GM23248 (cell line): ENCODE results near the gene SLX4IP. TPM values are rescaled to one million over a fixed set of nuclear protein-coding genes. Genes with fewer than 3 reads are reported as not detected.

Experiments
- DNase-seq: peaks from one replicate; pipeline ENCODE4 v3.0.0-alpha.2; 2015
- H2AFZ ChIP-seq: fragments of 200-600 bp; sonication (generic); 2 replicates; pipeline ENCODE4 v1.6.1; 2016; ENCODE audit warnings: antibody characterized with exemption
- H3F3A ChIP-seq: fragments of 200-600 bp; sonication (generic); 2 replicates; pipeline ENCODE4 v1.6.1; 2016; ENCODE audit warnings: mild to moderate bottlenecking, antibody characterized with exemption, mixed run types; ENCODE audit not compliant: insufficient read depth
- H3K27ac ChIP-seq: fragments of 200-600 bp; sonication (generic); 2 replicates; pipeline ENCODE4 v1.5.1; 2016; ENCODE audit warnings: mild to moderate bottlenecking
- H3K27me3 ChIP-seq: fragments of 200-600 bp; sonication (generic); replicated peaks from 2 replicates; pipeline ENCODE4 v1.6.1; 2016; ENCODE audit warnings: mild to moderate bottlenecking; ENCODE audit not compliant: insufficient read depth
- H3K36me3 ChIP-seq: fragments of 200-600 bp; sonication (generic); 2 replicates; pipeline ENCODE4 v1.6.1; 2016; ENCODE audit warnings: low read depth, mild to moderate bottlenecking
- H3K4me1 ChIP-seq: fragments of 200-600 bp; sonication (generic); 2 replicates; pipeline ENCODE4 v1.6.1; 2016; ENCODE audit warnings: mild to moderate bottlenecking; ENCODE audit not compliant: insufficient read depth
- H3K4me2 ChIP-seq: fragments of 200-600 bp; sonication (generic); one replicate; pipeline ENCODE4 v1.6.1; 2016; ENCODE audit warnings: mild to moderate bottlenecking; ENCODE audit not compliant: unreplicated experiment
- H3K4me3 ChIP-seq: fragments of 200-600 bp; sonication (generic); 2 replicates; pipeline ENCODE4 v1.5.1; 2016; ENCODE audit warnings: mild to moderate bottlenecking
- H3K79me2 ChIP-seq: fragments of 200-600 bp; sonication (generic); 2 replicates; pipeline ENCODE4 v1.6.1; 2016; ENCODE audit warnings: mild to moderate bottlenecking; ENCODE audit not compliant: insufficient read depth
- H3K9ac ChIP-seq: fragments of 200-600 bp; sonication (generic); 2 replicates; pipeline ENCODE4 v1.6.1; 2016; ENCODE audit warnings: mild to moderate bottlenecking
- H3K9me2 ChIP-seq: fragments of 200-600 bp; sonication (generic); 2 replicates; pipeline ENCODE4 v1.6.1; 2016; ENCODE audit warnings: mixed run types, mild to moderate bottlenecking, moderate library complexity; ENCODE audit not compliant: insufficient read depth
- H3K9me3 ChIP-seq: fragments of 200-600 bp; sonication (generic); one replicate; pipeline ENCODE4 v1.6.1; 2017; ENCODE audit warnings: low read depth
- H4K20me1 ChIP-seq: fragments of 200-600 bp; sonication (generic); 2 replicates; pipeline ENCODE4 v1.6.0; 2016; ENCODE audit not compliant: insufficient read depth
- EZH2 ChIP-seq: fragments of 200-600 bp; sonication (generic); IDR thresholded peaks from 2 replicates; pipeline ENCODE4 v1.6.1; 2018; ENCODE audit warnings: antibody characterized with exemption, mild to moderate bottlenecking; ENCODE audit not compliant: insufficient read depth, poor library complexity, severe bottlenecking
- EZH2phosphoT487 ChIP-seq: fragments of 200-600 bp; sonication (generic); IDR thresholded peaks from 2 replicates; pipeline ENCODE4 v1.6.1; 2018; ENCODE audit warnings: antibody characterized with exemption, moderate library complexity, mild to moderate bottlenecking, low read depth; ENCODE audit not compliant: insufficient read depth
- WGBS, 2 experiments: methylation state at CpG; one replicate each; pipeline ENCODE4 v1.1.6; 2015 to 2017; ENCODE audit warnings: low lambda C conversion rate in 2 of 2, low coverage in 1 of 2; ENCODE audit errors: missing lambda C conversion rate in 2 of 2; 5-methylcytosine and 5-hydroxymethylcytosine counted together
- in situ Hi-C: fragments of 300-500 bp; cut with MboI; formaldehyde crosslinking; loops from 2 replicates; pipeline ENCODE4 v1.15.0; 2020
- polyA plus RNA-seq: library from polyadenylated mRNA; unstranded; fragments of >200 nt; fragmentation: Nextera tagmentation; extraction: Ambion mirVana; gene quantifications from 2 replicates; pipeline ENCODE4 v1.2.1, GENCODE V29; 2016
- total RNA-seq: library from RNA; depleted of rRNA; stranded (reverse); fragments of >200 nt; shearing (Covaris generic); gene quantifications from 2 replicates; pipeline ENCODE4 v1.2.3, GENCODE V29; 2014

The SLX4IP gene
- total and polyA plus RNA-seq, 2 experiments from 2014 or later, result 3.7 to 3.9 TPM

DNA sequence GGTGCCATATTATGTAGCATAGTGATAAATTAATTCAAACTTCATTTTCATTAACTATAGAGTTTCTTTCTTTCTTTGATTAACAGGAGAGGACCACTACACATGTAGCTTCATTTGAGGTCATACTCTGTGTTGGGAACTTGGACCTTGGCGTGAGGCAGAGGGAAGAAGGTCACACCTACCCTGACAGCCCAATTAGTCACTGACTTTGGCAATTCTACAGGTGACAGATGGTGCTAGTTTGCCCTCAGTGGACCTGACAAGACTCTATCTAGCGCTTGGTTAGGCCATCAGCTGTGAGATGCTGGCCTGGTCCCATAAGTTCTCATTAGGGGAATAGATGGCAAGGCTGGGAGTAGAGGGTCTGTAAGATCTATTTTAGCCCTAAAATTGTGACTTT, 14.2 kb downstream of the SLX4IP start:
- Histone ChIP-seq H3K9me2 (no peaks in the 10 kb centered on the region), H3K36me3 (no peaks in the 10 kb centered on the region), H4K20me1 (no peaks in the 10 kb centered on the region), H3K79me2 (peaks cover 11% of the 10 kb centered on the region; the same call in 1 of the 2 replicates), H2AFZ (no peak overlapping the region), H3K9ac (no peak overlapping the region), H3K9me3 (no peaks in the 10 kb centered on the region), H3K4me2 (no peak overlapping the region), H3F3A (peaks cover 5% of the 10 kb centered on the region; the same call in 1 of the 2 replicates), H3K27me3 (no peaks in the 10 kb centered on the region), H3K4me3 (no peak overlapping the region), H3K4me1 (no peaks in the 10 kb centered on the region), H3K27ac (no peak overlapping the region)
- TF ChIP-seq EZH2phosphoT487 (no peak), EZH2 (no peak)
- in situ Hi-C loops, result loop anchor here (25.0 kb wide), 1 partner anchor 1037 kb away; no protein-coding TSS in a partner anchor
- DNase-seq, result no peak
- WGBS, 2 experiments, result 94 to 96% methylated on average over 2 of the region's 2 CpGs

DNA sequence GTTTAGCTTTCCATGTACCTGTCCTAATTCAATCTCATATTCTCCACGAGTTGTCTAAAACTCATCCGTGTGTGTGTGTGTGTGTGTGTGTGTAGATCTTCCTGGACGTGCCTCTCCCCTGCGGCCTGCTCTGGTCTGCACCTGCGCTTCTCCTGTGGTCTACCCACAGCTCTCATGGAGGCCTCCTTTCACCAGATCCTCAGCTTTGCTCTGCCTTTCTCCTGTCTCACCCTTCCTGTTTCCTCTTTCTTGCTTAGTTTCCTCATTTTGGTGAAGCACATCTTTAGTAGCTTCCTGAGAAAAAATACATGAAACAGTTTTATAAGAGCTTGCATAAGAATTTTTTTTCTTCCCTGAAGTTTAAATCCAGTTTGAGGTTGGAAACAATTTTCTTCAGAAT, 18.1 kb downstream of the SLX4IP start:
- DNase-seq, result no peak
- in situ Hi-C loops, result loop anchor here (25.0 kb wide), 1 partner anchor 809 kb away; no protein-coding TSS in a partner anchor
- Histone ChIP-seq H3K9me3 (no peaks in the 10 kb centered on the region), H3K27me3 (no peaks in the 10 kb centered on the region), H3K27ac (no peak overlapping the region), H3K4me1 (no peaks in the 10 kb centered on the region), H2AFZ (no peak overlapping the region), H3K9me2 (no peaks in the 10 kb centered on the region), H4K20me1 (no peaks in the 10 kb centered on the region), H3K4me3 (no peak overlapping the region), H3K79me2 (peaks cover 3% of the 10 kb centered on the region; the same call in 1 of the 2 replicates), H3F3A (no peaks in the 10 kb centered on the region), H3K36me3 (no peaks in the 10 kb centered on the region), H3K9ac (no peak overlapping the region), H3K4me2 (no peak overlapping the region)
- TF ChIP-seq EZH2, result no peak
- no peak for TF ChIP-seq EZH2phosphoT487
- 78 to 83% methylated on average over 5 of the region's 5 CpGs for WGBS, 2 experiments

DNA sequence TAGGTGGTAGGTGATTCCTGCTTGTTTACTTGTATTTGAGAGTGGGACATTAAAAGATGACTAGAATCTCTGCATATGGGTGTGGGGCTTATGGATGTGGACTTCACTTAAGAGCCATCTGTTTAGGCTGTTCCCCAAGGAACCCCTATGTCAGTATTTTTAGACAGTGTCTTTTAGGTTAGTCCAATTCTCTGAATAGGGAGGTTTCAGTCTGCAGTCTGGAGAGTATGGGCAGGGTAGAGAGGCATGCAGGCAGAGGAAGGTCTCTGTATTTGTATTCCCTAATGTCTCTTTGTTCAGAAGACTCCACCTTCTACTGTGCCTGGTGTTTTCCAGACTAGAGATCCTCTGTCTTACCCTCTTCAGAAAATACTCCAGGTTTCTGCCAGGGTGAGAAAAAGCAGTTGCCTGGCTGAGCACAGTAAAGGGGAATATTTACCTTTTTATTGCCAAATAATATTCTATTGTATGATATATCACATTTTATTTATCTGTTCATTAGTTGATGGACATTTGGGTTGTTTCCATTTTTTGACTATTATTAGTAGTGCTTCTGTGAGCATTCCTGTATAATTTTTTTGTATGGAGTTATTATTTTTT, 19.1 kb downstream of the SLX4IP start:
- in situ Hi-C loops, result loop anchor here (25.0 kb wide), 1 partner anchor 808 kb away; no protein-coding TSS in a partner anchor
- Histone ChIP-seq H3K4me3 (no peak overlapping the region), H3K4me1 (no peaks in the 10 kb centered on the region)

DNA sequence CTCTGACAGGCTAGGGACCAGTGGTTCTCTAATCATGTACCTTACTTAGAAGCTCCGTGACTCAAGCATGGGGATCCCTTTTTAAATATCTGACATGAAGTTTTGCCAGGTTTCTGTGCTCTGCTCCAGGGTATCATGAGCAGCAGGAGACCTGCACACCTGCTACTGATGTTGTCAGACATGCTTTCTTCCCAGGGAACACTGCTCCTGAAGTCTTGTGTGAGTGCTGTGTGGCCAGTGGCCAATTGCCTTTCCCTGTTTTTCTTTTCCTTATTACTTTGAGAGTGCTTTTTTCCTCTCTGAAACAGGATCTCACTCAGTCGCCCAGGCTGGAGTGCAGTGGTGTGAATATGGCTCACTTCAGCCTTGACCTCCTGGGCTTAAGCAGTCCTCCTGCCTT, 26.4 kb downstream of the SLX4IP start:
- H3K9me2 ChIP-seq, result no peaks in the 10 kb centered on the region
- TF ChIP-seq EZH2, result no peak
- no peak for TF ChIP-seq EZH2phosphoT487
- no peak overlapping the region for H3K27ac ChIP-seq
- peaks cover 5% of the 10 kb centered on the region for H3K79me2 ChIP-seq
- H2AFZ ChIP-seq, result no peak overlapping the region
- H4K20me1 ChIP-seq, result no peaks in the 10 kb centered on the region
- H3K4me3 ChIP-seq, result no peak overlapping the region
- no peak for DNase-seq
- WGBS, 2 experiments, result 97% methylated on average over 2 of the region's 2 CpGs
- H3K9me3 ChIP-seq, result no peaks in the 10 kb centered on the region
- no peaks in the 10 kb centered on the region for H3K27me3 ChIP-seq
- H3K36me3 ChIP-seq, result no peaks in the 10 kb centered on the region
- in situ Hi-C loops, result loop anchor here (10.0 to 25.0 kb wide), 2 partner anchors 801 to 1083 kb away; no protein-coding TSS in a partner anchor
- H3K9ac ChIP-seq, result no peak overlapping the region
- H3K4me1 ChIP-seq, result no peaks in the 10 kb centered on the region
- H3K4me2 ChIP-seq, result no peak overlapping the region
- H3F3A ChIP-seq, result no peaks in the 10 kb centered on the region

More for the DNA sequence above, 19.1 kb downstream of the SLX4IP start:
- Histone ChIP-seq H3F3A (no peaks in the 10 kb centered on the region), H3K79me2 (no peaks in the 10 kb centered on the region; the same call in 1 of the 2 replicates), H4K20me1 (no peaks in the 10 kb centered on the region), H3K27me3 (no peaks in the 10 kb centered on the region), H3K4me2 (no peak overlapping the region), H3K9me2 (no peaks in the 10 kb centered on the region), H3K36me3 (no peaks in the 10 kb centered on the region), H3K9ac (no peak overlapping the region), H3K27ac (no peak overlapping the region), H2AFZ (no peak overlapping the region), H3K9me3 (no peaks in the 10 kb centered on the region)
- no peak for DNase-seq
- TF ChIP-seq EZH2phosphoT487, result no peak
- no peak for TF ChIP-seq EZH2
